Measurements from ENCODE around the gene SLC25A39. TPM values are rescaled to one million over a fixed set of nuclear protein-coding genes. Genes with fewer than 3 reads are reported as not detected.
"Not testable (repeated sequence)": the region's sequence is repeated elsewhere in the genome, so short reads cannot be mapped to it uniquely, and the experiment has no call there.

Gene SLC25A39
- total RNA-seq, 2 donors from 2014 or later = 63.2 to 74.6 TPM

- no peaks in the 10 kb centered on the region for H3K27me3 ChIP-seq (replicated peaks; ENCODE audit: insufficient read depth)
- peak; percentile 99 for ATAC-seq (ENCODE audit: insufficient number of reproducible peaks, low FRiP score, low read depth)
- peak within 1 kb of the TSS; percentile 69 to 82 for H3K27ac ChIP-seq
- peak within 1 kb of the TSS; percentile 84 for H3K4me3 ChIP-seq
- peaks cover 4% of the 10 kb centered on the region for H3K36me3 ChIP-seq
- DNase-seq (ENCODE audit: low spot score) = peak; percentile 93
- peaks cover 3 to 14% of the 10 kb centered on the region in 2 donors for H3K4me1 ChIP-seq (ENCODE audit: control insufficient read depth in 1 of 2, low read depth in 2 of 2)
- H3K9me3 ChIP-seq = no peaks in the 10 kb centered on the region
- TF ChIP-seq CTCF (IDR thresholded peaks at IDR 0.05) = no peak
Measured at GRCh38 chr17:44344939-44345453, 20.4 kb upstream of the SLC25A39 start, which contains the start of gene GRN. Gene GRN (plus strand): TSS chr17:44345302. CDS start chr17:44349165, 3,863 bp downstream.

- H3K9me3 ChIP-seq = no peaks in the 10 kb centered on the region
- H3K27me3 ChIP-seq (replicated peaks; ENCODE audit: insufficient read depth) = no peaks in the 10 kb centered on the region
- H3K36me3 ChIP-seq = no peaks in the 10 kb centered on the region
- ATAC-seq (ENCODE audit: insufficient number of reproducible peaks, low FRiP score, low read depth) (no peak), DNase-seq (ENCODE audit: low spot score) (no peak)
- no peak overlapping the region for H3K27ac ChIP-seq
- no peak overlapping the region for H3K4me3 ChIP-seq
- H3K4me1 ChIP-seq (ENCODE audit: control insufficient read depth in 1 of 2, low read depth in 2 of 2) = peaks cover 3 to 14% of the 10 kb centered on the region in 2 donors
- no peak for TF ChIP-seq CTCF (IDR thresholded peaks at IDR 0.05)
Measured at GRCh38 chr17:44343510-44344209, 19.0 kb upstream of the SLC25A39 start.

GRCh38 chr17:44340553-44340952, 15.9 kb upstream of the SLC25A39 start:
- H3K4me1 ChIP-seq (ENCODE audit: control insufficient read depth in 1 of 2, low read depth in 2 of 2); H3K9me3 ChIP-seq; ATAC-seq (ENCODE audit: insufficient number of reproducible peaks, low FRiP score, low read depth); H3K27ac ChIP-seq; DNase-seq (ENCODE audit: low spot score); H3K27me3 ChIP-seq (replicated peaks; ENCODE audit: insufficient read depth); H3K4me3 ChIP-seq; H3K36me3 ChIP-seq: not testable (repeated sequence)

- no peak for TF ChIP-seq CTCF (IDR thresholded peaks at IDR 0.05)
- no peak overlapping the region for H3K4me3 ChIP-seq
- H3K36me3 ChIP-seq = no peaks in the 10 kb centered on the region
- H3K27me3 ChIP-seq (replicated peaks; ENCODE audit: insufficient read depth) = no peaks in the 10 kb centered on the region
- no peak for DNase-seq (ENCODE audit: low spot score)
- ATAC-seq (ENCODE audit: insufficient number of reproducible peaks, low FRiP score, low read depth) = no peak
- no peak overlapping the region for H3K27ac ChIP-seq
- no peaks in the 10 kb centered on the region for H3K9me3 ChIP-seq
- H3K4me1 ChIP-seq (ENCODE audit: control insufficient read depth in 1 of 2, low read depth in 2 of 2) = no peaks in the 10 kb centered on the region
Measured at GRCh38 chr17:44338702-44339101, 14.1 kb upstream of the SLC25A39 start.

- H3K27ac ChIP-seq = no peak overlapping the region
- no peak for ATAC-seq (ENCODE audit: insufficient number of reproducible peaks, low FRiP score, low read depth)
- H3K36me3 ChIP-seq = no peaks in the 10 kb centered on the region
- H3K27me3 ChIP-seq (replicated peaks; ENCODE audit: insufficient read depth) = no peaks in the 10 kb centered on the region
- no peak overlapping the region for H3K4me3 ChIP-seq
- H3K4me1 ChIP-seq (ENCODE audit: control insufficient read depth in 1 of 2, low read depth in 2 of 2) = no peaks in the 10 kb centered on the region
- no peak for DNase-seq (ENCODE audit: low spot score)
- no peak for TF ChIP-seq CTCF (IDR thresholded peaks at IDR 0.05)
- H3K9me3 ChIP-seq = no peaks in the 10 kb centered on the region
Measured at GRCh38 chr17:44335968-44336367, 11.3 kb upstream of the SLC25A39 start.
